ENCODE data around the gene CCND1.
"Not testable (repeated sequence)": the region's sequence is repeated elsewhere in the genome, so short reads cannot be mapped to it uniquely, and the experiment has no call there.

CCND1 gene

DNA sequence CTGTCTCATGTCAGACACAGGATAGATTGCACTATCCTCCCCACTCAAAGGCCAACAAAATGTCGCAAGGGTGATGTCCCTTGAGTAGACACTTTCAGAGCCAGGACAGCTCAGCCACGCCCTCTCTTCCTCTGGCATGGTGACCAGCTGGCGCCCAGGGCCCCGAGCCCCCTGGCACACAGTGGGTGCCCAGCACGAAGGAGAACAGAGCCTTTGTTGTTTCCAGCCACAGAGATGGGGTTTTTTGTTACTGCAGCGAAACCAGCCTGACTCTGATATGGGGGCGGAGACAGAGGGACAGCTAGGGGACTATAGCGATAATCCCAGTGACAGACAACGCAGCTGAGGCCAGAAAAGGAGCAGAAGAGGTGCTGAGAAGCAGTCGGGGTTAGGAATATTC is 23.3 kb upstream of the CCND1 start:
- no peak for DNase-seq

DNA sequence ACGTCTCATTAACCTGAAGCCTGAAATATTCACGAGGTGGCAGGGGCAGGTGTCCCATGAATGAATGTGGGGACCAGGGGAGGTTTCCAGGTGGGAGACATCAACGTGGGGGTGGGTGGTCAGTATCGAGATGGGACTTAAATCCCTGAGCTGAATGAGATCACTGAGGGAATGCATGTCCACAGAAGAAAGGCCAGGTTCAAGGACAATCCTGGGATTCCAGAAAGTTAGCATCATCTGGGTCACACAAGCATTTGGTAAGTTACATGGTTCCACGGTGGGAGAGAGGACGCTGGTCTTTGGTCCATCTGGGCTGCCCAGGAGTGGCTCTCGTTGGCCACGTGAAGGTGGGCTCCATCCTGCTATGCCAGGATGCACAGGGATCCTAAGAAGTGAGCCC is 22.7 kb upstream of the CCND1 start:
- no peak for DNase-seq

DNA sequence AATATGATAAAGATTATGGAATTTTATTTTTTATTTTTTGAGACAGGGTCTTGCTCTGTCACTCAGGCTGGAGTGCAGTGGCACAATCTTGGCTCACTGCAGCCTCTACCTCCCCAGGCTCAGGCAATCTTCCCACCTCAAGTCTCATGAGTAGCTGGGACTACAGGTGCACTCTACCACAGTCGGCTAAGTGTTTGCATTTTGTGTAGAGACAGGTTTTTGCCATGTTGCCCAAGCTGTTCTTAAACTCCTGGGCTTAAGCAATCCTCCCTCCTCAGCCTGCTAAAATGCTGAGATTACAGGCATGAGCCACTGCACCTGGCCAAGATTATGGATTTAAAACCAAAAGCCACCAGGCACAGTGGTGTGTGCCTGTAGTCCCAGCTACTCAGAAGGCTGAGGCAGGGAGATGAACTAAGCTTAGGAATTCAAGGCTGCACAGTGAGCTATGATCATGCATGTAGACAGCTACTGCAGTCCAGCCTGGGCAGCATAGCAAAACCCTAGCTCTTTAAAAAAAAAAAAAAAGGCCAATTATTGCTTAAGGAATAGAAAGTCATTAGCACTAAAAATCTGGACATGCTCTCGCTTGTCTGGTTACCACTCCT is 20.2 kb upstream of the CCND1 start:
- no peak for DNase-seq

DNA sequence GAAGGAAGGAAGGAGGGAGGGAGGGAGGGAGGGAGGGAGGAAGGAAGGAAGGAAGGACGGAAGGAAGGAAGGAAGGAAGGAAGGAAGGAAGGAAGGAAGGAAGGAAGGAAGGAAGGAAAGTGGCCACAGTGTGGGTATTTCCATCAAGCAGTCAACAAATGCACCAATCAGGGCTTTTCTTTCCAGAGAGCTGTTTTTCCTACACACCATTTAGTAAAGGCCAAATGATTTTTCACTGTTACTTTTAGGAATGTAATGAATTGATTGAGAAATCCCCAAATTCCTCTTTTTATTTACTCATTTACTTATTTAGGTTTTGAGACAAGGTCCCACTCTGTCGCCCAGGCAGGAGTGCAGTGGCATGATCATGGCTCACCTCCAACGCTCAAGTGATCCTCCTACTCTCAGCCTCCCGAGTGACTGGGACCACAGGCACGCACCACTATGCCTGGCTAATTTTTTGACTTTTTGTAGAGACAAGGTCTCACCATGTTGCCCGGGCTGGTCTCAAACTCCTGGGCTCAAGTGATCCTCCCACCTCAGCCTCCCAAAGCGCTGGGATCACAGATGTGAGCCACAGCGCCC is 18.8 kb upstream of the CCND1 start:
- DNase-seq, result not testable (repeated sequence)

DNA sequence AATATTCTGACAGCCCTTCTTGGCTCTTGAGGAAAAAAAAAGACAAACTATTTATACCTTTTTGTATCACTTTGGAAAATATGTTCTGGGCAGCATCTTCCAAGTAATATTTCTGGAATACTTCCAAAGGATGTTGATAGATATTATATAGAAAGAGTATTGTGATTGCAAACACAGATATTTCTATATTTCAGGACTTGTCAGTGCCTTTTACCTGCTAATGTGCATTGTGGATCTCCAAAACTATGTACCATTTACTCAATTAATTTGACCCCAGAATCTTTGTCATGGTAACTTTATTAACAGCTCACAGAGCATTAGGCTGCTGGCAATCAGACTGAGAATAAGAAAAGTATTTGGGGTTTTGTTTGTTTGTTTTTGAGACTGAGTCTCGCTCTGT is 16.7 kb upstream of the CCND1 start:
- DNase-seq, result no peak

DNA sequence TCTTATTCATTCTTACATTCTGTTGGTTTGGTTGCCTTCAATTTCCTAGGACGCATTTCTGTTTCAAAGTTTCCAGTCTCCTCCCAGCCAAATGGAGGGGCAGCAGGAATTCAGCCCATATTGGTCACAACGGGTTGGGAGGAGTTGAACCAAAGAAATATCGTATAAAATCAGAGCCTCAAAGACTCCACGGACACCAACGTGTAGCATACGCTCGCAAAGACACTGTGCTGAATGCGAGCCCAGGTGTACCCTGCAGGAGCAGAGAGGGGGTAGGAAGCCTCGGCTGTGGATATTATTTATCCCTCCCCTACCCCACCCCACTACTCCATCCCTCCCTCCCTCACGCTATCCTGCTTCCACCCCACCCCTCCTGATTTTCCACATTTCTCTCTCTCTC is 15.5 kb upstream of the CCND1 start:
- no peak for DNase-seq

DNA sequence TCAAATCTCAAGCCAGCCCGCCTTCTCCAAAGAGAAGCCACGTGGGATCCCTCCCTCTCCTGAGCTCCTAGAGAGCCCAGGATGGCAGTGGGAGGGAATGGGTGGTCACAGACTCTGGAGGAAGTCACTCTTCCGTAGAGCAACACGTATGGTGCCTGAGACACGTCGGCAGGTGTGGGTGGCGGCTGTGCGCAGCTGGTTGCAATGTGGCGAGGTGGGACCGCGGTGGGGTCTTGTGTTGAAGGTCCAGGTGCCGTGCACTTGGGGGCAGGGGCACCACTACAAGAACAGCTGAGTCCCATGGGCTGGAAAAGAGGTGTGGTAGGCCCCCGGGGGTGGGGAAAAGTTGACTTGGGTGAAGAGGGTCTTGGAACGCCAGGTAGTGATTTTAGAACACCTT is 13.4 kb upstream of the CCND1 start:
- DNase-seq, result no peak

DNA sequence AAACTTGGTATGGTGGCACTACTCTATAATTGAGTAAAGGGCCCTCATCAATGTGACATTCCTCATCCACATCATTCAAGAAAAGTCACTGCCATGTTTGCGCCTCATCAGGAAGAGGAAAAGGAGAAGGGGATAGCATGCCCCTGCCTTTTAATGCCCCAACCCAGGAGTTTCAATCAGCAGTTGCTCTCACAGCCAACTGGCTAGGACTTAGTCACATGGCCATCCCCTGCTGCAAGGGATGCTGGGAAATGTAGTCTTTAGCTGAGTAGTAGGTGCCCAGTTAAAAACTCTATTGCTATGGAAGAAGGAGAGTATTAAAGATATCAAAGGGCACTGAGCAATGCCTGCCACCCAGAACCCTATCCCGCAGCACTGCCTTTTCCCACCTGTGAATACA is 10.9 kb upstream of the CCND1 start:
- no peak for DNase-seq

DNA sequence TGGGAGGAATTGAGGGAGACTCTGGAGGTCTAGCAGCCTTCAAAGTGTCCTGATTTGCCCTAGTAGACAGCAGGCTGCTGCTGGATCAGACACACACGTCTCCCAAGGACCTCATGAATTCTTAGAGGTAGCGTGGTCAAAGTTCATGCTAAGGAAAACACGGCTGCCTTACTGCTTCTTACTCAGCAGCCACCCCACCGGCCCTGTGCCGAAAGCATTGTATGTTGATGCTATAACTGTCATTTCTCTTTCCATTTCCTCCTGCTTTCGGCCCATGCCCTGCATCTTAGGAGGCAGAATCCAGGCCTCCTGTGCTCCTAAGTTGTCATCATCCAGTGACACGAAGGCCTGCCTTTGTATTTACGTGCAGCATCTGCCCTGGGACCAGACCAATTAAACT is 10.5 kb upstream of the CCND1 start:
- no peak for DNase-seq

DNA sequence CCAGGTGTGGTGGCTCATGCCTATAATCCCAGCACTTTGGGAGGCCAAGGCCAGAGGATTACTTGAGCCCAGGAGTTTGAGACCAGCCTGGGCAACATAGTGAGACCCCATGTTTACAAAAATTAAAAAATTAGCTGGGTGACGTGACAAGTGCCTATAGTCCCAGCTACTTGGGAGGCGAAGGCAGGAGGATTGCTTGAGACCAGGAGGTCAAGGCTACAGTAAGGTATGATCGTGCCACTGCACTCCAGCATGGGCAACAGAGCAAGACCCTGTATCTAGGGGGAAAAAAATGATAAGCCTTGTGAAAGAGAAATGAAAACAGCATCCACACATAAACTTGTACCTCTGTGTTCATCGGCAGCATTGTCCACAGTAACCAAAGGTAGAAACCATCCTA is 8.1 kb upstream of the CCND1 start:
- no peak for DNase-seq

DNA sequence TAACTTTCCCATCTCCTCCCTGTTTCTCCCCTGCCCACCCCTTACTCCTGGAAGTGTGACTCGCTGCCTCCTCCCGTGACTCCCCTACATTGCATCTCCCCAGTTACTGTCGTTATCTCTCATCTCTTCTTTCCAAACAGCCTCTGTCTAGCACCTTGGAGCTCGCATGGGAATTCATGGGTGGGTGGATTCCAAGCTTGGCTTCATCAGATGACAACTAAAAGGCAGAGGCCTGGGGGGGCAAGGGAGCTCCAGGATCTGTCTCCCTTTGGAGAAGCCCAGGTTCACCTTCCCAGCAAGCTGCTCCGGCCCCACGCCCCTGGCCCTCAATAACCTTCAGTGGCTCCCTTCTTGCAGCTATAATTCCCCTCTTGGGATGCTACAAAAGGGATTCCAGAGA is 6.9 kb upstream of the CCND1 start:
- no peak for DNase-seq

DNA sequence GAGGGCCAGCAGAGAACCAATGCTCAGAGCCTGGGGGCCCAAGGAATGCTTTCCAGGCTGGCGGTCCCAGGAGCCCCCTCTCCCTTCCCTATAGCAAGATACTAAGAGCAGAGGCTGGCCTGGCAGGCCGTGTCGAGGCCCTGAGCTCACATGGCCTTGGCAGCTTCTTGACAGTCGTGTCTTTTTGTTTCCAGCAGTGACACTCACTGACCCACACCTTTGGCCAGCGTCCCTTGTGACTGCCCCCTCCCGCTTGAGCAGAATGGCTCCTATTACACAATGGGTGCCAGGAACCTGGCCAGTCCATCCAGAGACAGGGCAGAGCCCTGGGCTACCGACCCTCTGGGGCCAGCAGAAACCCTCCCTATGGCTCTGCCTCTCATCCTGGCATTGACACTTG is 6.4 kb upstream of the CCND1 start:
- no peak for DNase-seq

DNA sequence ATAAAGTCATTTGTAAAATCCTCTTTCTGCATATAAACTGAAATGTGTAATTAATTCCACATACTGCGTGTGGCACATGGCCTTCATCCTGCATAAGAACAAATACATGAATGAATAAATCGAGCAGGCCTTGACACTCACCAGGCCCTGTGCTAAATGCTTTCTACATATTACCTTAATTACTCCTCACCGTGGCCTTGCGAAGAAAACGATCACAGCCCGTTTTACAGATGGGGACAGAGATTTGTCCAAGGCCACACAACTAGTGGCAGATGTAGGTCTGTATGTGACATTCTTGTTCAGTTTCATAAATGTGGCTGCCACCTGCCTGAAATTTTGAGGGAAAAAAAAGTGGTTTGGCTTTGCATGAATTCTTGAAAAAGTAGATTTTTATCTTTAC is 5.8 kb upstream of the CCND1 start:
- no peak for DNase-seq

DNA sequence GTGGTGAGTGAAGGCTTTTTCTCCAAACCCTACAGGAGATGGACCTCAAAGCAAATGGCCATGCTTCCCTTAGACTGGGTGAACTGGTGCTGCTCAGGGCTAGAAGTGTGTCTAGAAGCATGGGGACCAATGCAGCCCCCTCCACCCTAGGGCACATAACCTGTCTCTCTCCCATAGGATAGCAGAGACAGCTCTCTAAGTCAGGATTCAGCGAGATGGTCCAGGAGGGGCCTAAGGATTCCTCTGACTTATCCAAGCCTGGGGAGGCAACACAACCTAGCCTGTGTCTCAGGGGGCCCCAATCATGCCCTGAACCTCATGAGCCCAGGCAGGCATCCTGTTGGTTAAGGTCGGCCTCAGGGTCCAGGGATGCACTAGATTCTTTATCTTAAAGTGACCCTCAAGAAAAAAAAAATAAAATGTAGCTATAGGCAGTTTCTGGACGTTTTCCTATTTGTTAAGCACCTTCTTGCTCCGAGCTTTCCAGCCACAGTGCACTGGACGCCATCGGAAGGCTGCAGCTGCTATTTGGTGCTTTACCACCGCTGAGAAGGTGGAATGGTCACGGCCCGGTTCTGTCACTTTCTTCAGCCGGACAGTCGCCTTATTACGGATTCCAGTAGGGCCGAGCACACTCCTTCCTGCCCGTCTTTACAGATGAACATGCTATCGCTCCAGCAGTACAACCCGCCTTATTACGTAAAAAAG is 5.0 kb upstream of the CCND1 start:
- no peak for DNase-seq

DNA sequence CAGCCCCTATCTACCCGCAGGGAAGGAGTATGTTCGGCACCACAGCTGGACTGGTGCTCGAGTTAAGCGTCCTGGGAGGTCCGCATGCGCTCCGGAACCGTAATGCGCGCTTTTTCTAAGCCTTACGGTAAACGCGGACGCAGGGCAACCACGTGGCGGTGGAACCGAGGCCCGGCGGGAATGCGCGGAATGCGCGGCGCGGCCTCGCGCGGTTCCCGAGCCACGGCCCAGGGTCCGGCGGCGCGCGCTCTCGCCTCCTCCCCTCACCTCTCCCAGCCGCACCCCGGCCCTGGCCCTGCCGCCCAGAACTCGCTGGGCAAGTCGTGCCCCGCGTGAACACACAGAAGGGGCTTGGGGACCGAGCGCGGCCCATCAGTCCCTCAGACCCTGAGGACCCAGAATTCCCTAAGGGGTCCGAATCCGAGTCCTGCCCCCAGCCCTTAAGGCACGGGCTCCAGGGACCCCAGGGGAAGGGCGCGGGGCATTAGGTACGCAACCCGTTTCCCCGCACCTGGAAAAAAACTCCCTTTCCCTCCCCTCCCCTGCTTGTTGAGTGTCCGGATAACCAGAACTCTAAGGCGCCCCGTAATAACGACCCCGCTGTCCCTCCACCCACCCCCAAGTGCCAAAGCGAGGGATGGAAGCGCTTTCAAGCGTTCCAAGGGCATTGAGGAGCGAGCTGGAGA is 4.3 kb upstream of the CCND1 start:
- DNase-seq, result peak in 41 of 58 donors; percentile 10 to 76 (median 36)

DNA sequence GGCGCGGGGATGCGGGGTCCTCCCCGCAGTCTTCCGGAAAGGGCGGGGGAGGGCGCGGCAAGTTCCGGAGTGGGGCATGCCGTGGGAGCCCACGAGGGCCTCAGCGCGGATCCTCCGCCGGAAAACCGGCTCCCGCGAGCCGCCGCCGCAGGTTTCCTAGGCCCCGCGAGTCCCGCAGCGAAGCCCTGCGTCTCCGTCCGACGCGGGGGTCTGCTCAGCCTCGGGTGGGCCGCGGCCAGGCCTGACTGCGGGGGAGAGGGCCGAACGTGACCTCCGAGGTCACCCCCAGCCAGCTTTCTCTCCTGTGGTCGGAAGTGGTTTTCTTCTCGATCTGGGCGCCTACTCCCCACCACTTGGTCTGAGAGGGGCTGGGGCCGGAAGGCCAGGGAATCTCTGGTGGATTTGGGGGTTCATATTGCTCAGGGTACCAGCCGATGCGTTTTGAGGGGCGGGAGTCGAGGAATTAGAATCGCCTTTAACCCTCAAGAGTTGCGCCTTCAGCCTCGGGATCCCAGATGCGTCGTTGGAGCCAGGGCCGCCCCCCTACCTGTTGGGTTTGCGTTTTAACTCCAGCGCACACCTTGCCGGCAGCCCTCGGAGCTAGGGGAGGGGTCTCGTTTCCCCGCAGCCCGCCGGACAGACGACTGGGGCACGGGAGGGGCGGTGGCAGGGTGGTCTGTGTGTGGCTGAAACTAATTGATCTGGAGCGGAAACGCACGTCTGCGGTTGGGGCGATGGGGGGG is 3.6 kb upstream of the CCND1 start:
- DNase-seq, result no peak

DNA sequence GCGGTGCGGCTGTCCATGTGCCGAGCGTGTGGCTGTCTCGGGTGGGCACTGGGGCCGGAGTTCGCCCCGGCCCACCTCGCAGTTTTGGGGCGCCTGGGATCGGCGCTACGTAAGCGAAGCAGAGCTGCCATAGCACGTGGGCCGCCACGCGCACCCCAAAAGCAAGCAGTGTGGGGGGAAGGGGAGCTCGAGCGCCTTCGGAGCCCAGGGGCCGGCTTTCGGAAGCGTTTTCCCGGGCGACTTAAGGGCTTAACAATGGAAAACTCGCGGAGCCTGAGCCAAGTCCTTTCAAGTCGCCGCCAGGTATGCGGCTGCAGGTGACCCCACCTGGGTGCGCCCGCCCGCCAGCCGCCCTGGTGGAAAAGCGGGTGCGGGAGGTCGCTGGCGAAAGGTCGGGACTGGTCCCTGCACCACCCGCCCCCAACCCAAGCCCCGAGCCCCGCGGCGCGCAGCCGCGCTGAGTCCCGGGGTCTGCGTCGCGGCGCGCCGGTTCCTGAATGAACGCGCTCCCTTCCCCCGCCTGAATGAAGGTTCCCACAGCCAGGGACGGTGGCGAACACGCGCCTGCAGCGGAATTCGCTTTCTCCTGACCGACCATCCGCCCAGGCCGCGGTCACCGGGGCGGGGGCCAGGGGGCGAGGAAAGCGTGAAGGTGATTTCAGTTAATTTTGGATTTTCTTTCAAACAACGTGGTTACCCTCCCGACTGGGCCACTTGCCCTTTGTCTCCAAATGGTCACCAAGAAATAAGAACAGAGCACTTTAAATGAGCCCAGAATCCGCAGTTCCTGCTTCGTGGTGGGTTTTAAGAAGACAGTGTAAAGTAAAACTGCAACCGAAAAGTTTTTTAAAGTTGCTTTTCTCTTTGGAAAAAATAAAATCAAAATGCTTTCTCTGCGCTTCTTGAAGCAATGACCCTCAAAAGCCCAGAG is 2.8 kb upstream of the CCND1 start:
- peak in 2 of 58 donors; percentile 26 to 37 for DNase-seq

DNA sequence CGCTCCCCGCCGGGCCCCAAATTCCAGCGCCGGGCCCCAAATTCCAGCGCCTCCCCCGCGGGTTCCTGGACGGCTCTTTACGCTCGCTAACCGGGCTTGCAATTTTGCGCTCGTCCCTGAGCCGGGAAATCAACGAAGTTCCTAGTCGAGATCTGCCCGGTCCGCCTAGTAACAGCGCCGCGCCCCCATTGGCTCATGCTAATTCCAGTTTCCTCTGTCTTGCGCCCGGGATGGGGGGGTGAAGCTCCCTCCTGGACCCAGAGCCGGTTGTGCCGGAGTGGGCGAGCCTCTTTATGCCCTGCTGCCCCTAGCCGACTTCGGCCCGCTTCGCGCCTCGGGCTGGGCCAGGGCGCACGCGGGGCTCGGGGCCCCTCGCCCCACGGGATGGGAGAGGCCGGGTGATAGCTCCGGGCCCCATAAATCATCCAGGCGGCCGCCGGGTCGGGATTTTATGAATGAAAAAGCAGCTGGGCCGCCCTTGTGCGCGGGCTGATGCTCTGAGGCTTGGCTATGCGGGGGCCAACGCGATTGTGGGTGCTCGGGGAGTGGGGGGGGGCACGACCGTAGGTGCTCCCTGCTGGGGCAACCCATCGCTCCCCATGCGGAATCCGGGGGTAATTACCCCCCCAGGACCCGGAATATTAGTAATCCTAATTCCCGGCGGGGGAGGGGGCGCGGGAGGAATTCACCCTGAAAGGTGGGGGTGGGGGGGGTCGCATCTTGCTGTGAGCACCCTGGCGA is 1.8 kb upstream of the CCND1 start:
- DNase-seq, result peak in 52 of 58 donors; percentile 14 to 82 (median 52)

DNA sequence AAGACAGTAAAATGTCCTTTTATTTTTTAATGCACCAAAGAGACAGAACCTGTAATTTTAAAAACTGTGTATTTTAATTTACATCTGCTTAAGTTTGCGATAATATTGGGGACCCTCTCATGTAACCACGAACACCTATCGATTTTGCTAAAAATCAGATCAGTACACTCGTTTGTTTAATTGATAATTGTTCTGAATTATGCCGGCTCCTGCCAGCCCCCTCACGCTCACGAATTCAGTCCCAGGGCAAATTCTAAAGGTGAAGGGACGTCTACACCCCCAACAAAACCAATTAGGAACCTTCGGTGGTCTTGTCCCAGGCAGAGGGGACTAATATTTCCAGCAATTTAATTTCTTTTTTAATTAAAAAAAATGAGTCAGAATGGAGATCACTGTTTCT is 1.1 kb upstream of the CCND1 start:
- DNase-seq, result no peak

All from anterior cingulate cortex (tissue), 58 donors.